Measurements from ENCODE around the gene JMJD1C.
"Not testable (repeated sequence)": the region's sequence is repeated elsewhere in the genome, so short reads cannot be mapped to it uniquely, and the experiment has no call there.

Gene JMJD1C

DNA sequence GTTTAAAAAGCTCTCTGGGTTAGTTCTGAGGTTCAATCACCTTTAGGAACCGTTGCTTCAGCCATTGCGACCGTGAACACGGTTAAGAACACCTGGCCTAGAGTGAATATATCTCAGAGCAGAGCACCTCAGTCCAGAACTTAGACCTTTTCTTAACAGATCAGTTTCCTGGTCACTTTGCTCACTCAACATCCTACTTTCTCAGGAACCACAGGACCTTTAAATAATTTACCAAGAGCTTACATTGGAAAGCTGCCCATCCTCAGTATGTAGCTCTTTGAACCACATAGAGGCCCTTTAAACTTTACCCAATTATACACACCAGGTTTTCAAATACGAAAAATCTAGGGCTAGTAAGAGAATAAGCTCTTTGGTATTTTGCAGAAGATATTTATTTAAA lies 179.4 kb downstream of the JMJD1C start:
- no peak for DNase-seq

DNA sequence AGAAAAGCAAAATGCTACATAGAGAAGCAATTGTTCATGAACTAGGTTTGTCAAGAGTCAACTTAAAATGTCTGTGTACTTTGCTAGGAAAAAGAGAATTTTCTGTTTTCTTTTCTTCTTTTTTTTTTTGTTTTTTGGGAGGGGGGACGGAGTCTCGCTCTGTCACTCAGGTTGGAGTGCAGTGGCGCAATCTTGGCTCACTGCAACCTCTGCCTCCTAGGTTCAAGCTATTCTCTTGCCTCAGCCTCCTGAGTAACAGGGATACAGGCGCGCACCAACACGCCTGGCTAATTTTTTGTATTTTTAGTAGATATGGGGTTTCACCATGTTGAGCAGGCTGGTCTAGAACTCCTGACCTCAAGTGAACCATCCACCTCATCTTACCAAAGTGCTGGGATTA lies 181.9 kb downstream of the JMJD1C start:
- not testable (repeated sequence) for DNase-seq

DNA sequence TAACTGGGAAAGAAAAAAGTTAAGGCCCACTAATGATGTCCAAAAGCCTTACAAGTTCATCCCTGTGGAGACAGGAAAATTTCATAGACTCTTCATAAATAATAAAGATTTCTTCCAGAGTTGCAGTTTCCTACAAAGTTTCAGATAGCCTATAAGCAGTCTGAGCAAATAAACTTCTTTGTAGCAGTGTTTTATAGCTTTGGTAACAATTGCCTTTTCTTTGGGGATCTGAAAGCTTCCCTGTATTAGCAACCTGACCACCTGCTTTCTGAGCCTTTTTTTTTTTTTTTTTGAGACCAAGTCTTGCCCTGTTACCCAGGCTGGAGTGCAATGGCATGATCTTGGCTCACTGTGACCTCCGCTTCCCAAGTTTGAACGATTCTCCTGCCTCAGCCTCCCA lies 182.7 kb downstream of the JMJD1C start:
- no peak for DNase-seq

DNA sequence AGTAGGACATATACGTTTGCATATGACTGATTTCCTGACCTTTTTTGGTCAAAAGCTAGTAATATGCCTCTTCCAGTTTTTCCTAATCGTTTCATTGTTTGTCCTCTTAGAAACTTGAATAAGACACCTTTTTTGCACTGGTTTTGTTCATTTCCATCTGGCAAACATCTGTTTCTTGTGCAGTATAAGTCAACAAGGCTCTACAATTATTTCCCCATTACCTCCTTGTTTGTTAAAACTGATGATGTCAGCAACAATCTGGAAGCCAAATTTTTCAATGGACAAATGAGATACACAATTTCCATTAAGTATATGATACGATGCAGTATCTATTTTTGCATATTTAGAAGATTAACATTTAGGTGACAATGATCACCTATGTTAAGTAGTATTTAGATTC lies 183.8 kb downstream of the JMJD1C start:
- DNase-seq = no peak

DNA sequence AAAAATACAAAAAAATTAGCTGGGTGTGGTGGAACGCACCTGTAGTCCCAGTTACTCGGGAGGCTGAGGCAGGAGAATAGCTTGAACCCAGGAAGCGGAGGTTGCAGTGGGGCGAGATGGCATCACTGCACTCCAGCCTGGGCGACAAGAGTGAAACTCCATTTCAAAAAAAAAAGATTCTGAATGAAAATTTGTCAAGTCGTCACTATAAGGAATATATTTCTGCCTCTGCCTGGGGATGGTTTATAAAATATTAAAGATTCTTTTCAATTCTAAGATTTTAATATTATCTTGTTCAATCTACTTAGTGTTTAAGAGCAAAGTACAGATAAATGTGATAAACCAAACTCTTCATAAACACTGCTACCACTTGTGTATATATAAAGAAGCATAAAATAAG lies 185.4 kb downstream of the JMJD1C start:
- no peak for DNase-seq

DNA sequence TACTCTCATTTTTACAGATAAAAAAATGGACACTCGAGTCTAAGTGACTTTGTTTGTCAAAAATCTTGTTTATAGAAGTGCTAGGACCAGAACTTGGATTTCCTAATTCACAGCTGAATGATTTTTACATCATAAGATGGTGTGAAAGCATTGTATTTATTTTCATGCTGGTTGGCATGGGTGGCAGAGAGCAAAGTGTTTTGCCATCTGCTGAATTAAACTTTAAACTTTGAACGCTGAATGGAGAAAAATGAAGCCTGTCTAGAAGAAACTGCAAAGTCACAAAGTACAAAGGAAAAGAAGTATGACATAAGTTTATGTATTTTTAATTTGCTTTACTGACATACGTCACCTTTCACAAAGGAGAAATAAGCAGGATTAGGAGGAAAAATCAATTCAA lies 190.7 kb downstream of the JMJD1C start:
- DNase-seq = no peak

DNA sequence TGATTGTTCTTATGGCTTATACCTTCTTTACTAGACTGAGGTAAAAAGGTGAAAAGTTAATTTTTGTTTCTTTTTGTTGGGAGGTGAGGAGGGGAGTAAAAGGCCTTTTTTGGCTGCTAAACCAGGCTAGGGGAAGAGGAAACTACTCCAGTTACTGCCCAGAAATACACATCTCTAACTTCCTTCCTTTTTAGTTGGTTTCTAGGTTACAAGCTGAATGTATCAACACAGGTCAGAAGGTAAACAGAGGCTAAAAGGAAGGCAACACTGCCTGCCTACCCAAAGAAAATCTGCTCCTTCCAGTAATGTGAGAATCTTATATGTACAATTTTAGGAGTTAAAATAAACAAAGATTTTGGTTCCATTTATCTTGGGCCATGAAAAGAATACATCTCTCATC lies 192.2 kb downstream of the JMJD1C start:
- DNase-seq = peak; percentile 21

DNA sequence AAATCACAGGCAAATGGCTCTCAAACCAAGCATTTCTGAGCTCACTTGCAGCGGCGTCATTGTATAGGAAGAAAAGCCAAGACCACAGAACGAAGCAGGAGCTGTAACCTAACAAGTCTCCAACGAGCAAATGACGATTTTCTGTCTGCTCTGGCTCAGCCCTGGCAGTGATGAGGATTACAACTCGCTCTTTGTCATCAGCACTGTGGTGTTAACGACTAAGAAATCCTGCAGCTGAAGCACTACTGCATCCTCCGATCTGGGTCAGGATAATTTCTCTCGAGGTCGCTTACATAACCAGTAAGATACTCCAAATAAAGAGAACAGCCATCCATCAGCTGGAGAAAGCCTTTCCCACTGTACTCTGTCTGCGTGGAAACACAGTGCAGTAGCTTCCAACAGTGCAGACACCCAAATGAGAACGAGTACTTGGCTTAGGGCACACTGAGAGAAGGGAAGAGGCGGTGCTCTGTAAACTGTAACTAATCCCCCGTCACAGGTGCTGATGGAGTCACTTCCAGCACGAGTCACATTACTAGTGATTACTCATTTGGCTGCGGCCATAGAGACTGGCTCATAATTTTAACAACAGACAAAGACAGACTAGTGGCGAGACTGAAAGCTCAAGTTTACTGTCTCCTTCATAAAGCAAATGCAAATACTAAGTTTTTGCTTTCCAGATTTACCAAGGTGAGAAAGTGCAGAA lies 196.8 kb downstream of the JMJD1C start:
- peak; percentile 97 for DNase-seq

DNA sequence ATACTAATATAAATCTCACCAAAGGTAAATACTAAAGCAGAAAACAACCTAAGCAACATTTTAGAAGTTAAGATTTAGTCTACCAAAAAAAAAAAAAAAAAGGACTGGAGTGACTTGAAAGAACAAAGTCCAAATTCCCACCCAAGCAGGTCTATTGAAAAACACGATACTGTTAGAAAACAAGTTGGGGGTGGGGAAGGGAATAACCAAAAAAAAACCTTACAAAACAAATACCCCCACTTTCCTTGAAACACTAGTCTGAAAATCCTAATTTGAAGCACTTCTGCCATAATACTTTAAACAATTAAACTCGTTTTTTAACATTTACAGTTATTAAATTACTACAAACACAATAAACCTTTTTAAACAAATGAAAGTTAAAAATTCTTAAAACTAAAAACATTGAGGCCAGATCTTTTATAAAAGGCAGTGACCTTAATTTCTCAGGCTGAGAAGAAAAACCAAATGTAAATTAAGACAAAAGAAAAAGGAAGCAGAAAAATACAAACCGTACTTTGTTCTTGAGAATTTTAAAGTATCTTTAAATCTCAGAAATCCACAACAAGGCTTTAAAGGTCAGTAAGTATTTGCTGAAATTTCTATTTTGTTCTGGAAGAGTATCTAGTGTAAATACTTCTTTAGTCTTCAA lies 197.5 kb downstream of the JMJD1C start:
- DNase-seq = peak; percentile 67

DNA sequence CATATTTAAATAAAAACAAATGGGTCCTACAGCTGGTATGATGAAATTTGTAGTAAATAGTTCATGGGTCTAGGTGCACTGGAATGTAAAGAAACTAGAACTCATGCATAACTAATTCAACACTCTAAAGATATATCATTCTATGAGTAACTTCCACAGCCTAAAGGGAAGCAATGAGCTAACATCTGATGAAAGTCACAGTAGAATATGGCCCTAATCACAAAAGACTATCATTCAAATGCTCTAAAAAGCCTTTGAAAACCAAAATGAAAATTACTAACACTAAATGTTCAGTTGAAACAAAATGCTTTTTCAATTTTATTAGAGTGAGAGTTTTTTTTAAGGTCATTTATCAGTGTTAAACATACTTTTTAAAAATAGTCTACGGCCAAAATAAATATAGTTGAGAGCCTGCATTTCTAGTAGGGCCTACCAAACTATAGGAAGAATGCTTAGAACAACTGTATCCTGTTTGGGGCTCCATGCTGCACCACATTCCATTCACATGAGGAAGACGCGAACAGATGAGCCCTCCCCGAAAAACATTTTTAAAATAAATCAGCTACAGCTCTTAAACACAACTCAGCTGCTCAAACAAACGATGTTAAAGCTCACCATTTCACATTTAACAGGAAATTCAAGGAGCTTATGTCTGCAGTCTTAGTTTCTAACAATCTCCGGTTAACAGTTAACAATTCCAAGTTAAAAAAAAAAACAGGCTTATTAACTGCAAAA lies 198.2 kb downstream of the JMJD1C start:
- DNase-seq = peak; percentile 88

DNA sequence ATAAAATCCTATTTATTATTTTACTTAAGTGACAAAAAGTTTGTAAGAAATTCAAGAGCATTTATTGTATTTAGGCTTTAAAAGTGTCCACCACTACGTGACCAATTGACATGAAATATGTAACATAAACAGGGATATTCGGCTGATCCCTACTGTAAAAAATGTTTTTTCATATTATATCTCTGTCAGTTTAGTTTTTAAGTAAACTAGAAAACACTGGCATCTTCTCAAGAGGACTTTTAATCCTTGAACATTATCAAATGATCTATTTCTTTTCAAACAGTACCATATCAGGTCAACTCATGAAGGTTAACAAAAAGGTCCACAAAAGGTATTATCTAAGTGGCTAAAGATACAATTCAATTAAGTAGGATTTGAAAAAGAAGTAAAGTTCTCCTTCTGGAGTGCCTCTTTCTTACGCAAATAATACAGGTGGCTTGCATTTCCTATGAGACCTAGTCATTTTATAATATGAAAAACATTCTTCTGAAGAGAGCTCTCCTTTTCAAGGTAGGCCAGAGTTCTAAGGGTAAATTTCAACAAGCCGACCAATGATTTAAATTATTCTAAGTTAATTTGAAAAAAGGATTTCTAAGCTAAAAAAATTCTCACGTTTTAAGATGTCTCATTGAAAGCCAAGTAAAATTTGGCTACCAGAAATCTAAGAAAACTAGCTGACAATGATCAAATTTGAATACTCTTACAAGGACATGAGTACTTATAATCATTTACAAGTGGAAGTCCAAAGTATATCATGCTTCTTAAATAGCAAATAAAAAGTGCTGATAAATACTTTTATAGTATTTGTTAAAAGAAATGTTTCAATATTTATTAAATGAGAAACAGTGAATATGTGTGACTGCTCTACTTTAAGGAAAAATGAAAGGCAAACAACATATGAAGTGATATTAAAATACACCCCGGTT lies 199.1 kb downstream of the JMJD1C start:
- peak; percentile 76 for DNase-seq

DNA sequence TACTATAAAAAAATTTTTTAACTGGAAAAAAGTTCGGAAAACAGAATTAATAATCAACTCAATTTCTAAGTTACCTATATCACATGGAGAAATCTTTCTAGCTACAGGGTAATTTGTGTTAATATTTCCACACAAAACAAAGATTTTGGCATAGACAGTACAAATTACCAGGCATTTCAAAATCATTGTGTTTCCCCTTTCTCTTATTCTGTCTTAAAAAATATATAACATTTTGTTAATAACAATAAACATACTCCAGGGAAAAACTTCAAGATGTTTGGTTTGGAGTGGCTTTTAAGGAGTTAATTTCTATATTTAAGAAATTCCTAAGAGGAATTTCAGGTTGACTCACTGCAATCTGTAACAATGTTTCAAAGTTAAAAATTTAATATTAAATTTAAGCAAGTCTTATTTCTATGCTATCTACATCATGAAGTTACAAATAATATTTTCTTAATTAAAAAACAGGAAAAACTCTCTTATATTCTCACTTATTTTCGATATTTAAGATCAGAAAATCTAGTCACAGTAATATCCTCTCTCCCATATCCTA lies 200.0 kb downstream of the JMJD1C start:
- no peak for DNase-seq

DNA sequence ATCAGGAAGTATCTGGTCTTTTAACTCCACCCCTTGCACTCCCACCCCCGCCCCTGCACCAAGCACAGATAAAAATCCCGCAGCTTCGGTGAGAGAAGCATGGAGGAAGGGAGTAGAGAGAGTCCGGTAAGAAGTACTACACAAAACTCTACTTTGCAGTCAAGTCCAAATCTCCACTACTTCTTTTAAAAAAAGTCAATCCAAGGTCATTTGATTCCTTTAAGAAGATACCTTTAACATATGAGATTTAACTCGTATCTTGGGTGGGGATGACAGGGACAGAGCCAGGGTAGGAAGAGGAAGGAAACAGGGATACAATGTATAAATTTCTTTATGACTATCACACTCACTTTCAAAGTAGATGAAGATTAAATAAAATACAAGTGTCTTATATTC lies 200.6 kb downstream of the JMJD1C start:
- DNase-seq = peak; percentile 88

DNA sequence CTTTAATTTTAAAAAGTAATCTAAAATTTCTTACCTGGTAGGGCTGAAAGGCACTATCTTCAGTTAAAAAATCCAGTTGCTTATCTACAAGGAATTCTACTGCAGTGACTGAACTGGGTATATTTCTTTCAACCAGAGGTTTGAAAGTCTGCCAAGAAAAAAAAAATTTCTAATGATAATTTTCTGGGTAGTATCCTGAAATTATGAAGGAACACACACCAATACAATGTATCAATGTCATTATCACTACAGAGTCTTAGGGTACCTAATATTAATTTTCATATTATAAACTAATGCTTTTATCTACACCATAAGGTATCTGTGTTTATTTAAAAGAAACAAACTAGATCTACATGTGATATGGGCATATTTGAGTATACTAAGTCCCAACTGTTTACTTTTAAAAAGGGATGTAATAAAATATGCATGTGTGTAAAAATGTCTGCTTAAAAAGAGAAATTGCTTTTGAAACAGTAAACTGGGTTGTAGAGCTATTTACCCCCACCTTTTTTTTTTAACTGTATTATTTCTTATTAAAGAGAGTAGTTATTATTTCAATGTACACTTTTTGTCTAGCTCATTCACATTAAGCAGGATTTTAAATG lies 201.1 kb downstream of the JMJD1C start:
- peak; percentile 59 for DNase-seq

DNA sequence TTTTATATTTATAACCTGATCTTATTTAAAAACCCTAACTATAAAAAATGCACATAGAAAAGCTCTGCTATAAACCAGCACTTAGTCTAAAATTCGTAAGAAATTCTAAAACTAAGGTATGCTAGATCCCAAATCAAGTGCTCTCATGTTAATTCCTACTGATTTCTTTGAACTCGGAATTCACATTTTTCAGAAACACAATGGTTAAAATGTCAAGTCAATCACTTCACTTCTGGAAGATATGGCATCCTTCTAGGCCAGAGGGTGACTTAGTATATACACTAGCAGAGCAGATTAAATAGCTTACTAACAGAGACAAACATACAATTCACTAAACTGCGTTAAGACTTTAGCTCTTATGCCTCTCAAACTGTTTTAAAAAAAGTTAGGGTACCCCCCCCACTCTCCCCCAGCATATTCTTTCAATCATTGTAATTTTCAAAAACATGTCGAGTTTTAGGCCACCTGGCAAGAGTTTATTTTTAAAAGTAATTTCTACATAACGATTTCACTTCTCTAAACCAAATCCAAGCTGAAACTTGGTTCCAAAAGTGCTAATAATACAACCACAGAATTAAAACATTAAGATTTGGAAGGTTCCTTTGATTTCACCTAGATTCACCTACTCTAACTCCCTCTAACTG lies 203.2 kb downstream of the JMJD1C start:
- DNase-seq = no peak

DNA sequence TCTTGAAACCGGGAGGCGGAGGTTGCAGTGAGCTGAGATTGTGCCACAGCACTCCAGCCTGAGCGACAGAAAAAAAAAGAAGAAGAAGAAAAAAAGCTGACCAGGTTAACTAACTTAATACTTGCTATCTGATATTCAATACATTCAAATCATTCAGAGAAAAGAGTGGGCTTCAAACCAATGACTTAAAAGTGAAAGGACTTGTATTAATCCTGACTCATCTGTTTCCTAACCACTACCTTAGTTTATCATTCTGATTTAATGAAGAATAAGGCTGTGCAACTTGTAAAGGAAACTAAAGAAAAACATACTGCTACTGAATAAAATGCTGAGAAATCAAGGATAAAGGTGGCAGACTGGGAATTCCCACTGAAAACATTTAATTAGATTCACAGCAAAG lies 204.3 kb downstream of the JMJD1C start:
- DNase-seq = peak; percentile 31

DNA sequence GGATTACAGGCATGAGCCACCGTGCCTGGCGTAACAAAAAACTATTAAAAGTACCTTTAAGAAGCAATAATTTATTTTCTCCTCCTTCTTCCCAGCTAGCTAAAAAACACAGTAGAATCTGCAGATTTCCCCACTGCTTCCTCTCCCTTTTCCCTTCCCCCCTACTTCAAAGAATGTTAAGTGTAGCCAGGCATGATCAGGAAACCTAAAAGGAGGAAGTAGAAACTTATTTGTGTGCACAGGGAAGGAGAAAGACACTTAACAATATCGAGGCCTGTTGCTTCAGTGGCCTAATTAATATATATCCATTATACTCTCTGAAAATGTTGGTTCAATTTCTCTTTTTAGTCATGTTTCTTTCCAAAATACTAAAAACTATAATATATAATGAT lies 204.9 kb downstream of the JMJD1C start:
- DNase-seq = peak; percentile 65

DNA sequence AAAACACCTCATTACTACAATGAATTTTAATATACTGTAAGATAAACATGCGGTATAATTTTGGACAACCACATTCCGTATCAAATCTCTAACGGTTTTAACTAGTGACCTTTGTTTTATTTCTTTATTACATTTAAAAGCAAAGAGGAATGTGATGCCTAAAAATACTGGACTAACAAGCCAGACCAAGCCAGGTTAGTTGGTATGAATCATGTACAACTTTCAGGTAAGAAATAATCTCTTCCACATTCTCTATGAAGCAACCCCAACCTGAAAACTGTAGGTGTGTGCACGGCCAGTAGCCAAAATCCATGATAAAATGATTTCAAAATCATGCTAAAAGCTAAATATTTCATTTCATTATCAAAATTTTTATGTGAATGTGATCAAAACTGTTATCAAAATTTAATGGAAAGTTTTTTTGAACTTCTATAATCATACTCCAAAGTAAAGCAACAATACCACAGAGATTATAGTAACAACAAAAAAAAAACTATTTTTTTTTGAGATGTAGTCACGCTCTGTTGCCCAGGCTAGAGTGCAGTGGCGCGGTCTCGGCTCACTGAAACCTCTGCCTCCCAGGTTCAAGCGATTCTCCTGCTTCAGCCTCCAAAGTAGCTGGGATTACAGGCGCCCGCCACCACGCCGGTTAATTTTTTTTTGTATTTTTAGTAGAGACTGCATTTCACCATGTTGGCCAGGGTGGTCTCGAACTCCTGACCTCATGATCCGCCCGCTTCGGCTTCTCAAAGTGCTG lies 205.5 kb downstream of the JMJD1C start:
- DNase-seq = no peak

DNA sequence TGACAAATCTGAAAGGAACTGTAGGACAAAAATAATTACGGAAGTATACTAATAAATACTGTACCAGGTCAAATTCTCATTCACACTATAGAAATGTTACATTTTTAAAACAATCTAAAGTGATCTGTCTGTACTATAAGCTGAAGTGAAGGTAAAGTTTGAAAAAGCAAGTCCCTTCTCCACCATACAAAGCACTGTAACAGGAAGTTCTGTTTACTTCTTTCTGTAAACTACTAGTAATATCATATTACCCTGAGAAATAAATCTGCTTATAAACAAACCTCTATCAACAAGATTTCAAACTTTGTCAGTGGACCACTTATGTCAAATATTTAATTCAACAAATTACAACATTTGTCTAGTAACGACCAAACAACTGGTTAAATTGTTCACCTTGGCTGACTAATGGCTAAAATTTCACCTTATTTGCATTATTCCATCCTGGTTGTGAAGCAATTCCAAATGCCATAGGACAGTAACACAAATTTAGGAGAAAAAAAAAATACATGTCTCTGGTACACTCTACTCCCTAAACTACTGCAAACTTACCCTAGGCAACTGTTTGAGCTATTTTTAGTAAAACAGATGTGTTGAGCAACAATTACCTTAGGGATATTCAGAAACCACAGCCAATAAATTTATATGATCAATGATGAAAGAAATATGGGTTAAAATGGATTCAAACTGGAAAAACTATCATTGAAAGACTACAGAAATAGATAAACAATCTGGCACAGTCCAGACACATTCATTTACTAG lies 206.7 kb downstream of the JMJD1C start:
- DNase-seq = no peak

DNA sequence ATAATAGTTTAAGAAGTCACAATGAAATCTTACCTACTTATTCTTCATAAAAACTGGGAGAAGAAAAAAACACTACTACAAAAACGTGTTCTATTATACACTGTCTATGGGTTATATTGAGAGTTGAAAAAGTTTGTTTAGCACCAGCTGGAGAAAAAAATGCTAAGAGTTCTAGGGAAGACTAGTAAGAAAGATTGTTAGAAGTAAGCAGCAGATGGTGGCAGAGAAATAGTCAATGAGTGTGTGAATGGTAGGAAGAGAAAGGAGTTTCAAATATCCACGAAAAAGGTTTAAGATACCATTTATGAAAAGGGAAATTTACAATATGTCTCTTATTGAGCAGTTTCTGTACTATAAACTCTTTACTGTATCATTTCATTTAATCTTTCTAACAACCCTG lies 208.0 kb downstream of the JMJD1C start:
- no peak for DNase-seq
